HepG2 (cell line): ENCODE measurements around the gene HNF1B. TPM values are rescaled to one million over a fixed set of nuclear protein-coding genes. Genes with fewer than 3 reads are reported as not detected.

Experiments used
- ATF7-NPFF ChIP-seq: sonication (generic); formaldehyde crosslinking; IDR thresholded peaks from 2 replicates; pipeline ENCODE4 v1.8.1; 2023; ENCODE audit warnings: mild to moderate bottlenecking, low read depth, missing genetic modification reagents, moderate library complexity
- CHCHD3 ChIP-seq: sonication (generic); formaldehyde crosslinking; IDR thresholded peaks from 2 replicates; pipeline ENCODE4 v1.8.0; 2022; ENCODE audit warnings: mild to moderate bottlenecking, missing genetic modification reagents, moderate library complexity
- FOXA1 ChIP-seq, 2 experiments: fragments of 450-650 bp in 1 of 2; sonication (generic) in 1 of 2; formaldehyde crosslinking in 1 of 2; IDR thresholded peaks; 2 replicates each; pipeline versions ENCODE4 v1.4.0 to v1.6.1; 2016 to 2020; ENCODE audit warnings: missing genetic modification reagents in 1 of 2
- FOXA3 ChIP-seq: IDR thresholded peaks from 2 replicates; pipeline ENCODE4 v1.6.1; 2016; ENCODE audit warnings: missing genetic modification reagents, missing compliant biosample characterization
- KMT2A ChIP-seq: sonication (generic); formaldehyde crosslinking; IDR thresholded peaks from 2 replicates; pipeline ENCODE4 v1.4.0; 2020; ENCODE audit warnings: missing genetic modification reagents
- LCORL ChIP-seq, 2 experiments: fragments of 450-650 bp in 1 of 2; sonication (generic) in 1 of 2; formaldehyde crosslinking in 1 of 2; IDR thresholded peaks; 2 replicates each; pipeline versions ENCODE4 v1.5.0 to v1.6.1; 2017 to 2020; ENCODE audit warnings: antibody characterized with exemption in 1 of 2, missing genetic modification reagents in 1 of 2
- MAFK ChIP-seq, 2 experiments: IDR thresholded peaks in 1 of 2; conservative IDR thresholded peaks in 1 of 2; 2 replicates each; pipeline ENCODE4 v1.6.1; 2011; ENCODE audit warnings: improper control_type of control experiment in 2 of 2, low read length in 2 of 2
- MIER3 ChIP-seq: IDR thresholded peaks from 2 replicates; pipeline ENCODE4 v1.6.1; 2016; ENCODE audit warnings: missing compliant biosample characterization, borderline replicate concordance
- MTERF4 ChIP-seq: sonication (generic); formaldehyde crosslinking; IDR thresholded peaks from 2 replicates; pipeline ENCODE4 v1.8.0; 2023; ENCODE audit warnings: mild to moderate bottlenecking, missing genetic modification reagents
- PAWR ChIP-seq: sonication (generic); formaldehyde crosslinking; IDR thresholded peaks from 2 replicates; pipeline ENCODE4 v1.4.0; 2020; ENCODE audit warnings: missing genetic modification reagents, mild to moderate bottlenecking, borderline replicate concordance
- PLSCR1 ChIP-seq: sonication (generic); formaldehyde crosslinking; IDR thresholded peaks from 2 replicates; pipeline ENCODE4 v1.5.0; 2020; ENCODE audit warnings: missing genetic modification reagents, mild to moderate bottlenecking, borderline replicate concordance
- RFXAP ChIP-seq: sonication (generic); formaldehyde crosslinking; IDR thresholded peaks from 2 replicates; pipeline ENCODE4 v1.4.0; 2020; ENCODE audit warnings: missing genetic modification reagents, borderline replicate concordance
- ZBTB33 ChIP-seq: sonication (generic); formaldehyde crosslinking; IDR thresholded peaks from 2 replicates; pipeline ENCODE4 v1.4.0; 2020; ENCODE audit warnings: missing genetic modification reagents
- ZFP82 ChIP-seq: sonication (generic); formaldehyde crosslinking; IDR thresholded peaks from 2 replicates; pipeline ENCODE4 v1.5.1; 2020; ENCODE audit warnings: mild to moderate bottlenecking, missing genetic modification reagents, borderline replicate concordance
- ZNF512B ChIP-seq: sonication (generic); formaldehyde crosslinking; IDR thresholded peaks from 2 replicates; pipeline ENCODE4 v1.5.1; 2020; ENCODE audit warnings: missing genetic modification reagents, mild to moderate bottlenecking, borderline replicate concordance
- ZNF597 ChIP-seq: sonication (generic); formaldehyde crosslinking; IDR thresholded peaks from 2 replicates; pipeline ENCODE4 v1.5.0; 2020; ENCODE audit warnings: missing genetic modification reagents
- ZNF704 ChIP-seq: sonication (generic); formaldehyde crosslinking; IDR thresholded peaks from 2 replicates; pipeline ENCODE4 v1.8.1; 2023; ENCODE audit warnings: mild to moderate bottlenecking, inconsistent platforms, moderate library complexity, missing genetic modification reagents, borderline replicate concordance
- polyA plus RNA-seq, 8 experiments: library from polyadenylated mRNA; depleted of rRNA in 3 of 8; stranded (reverse) in 7 of 8; unstranded in 1 of 8; fragments of >200 nt; fragmentation: Illumina TruSeq in 4 of 8; extraction: Trizol in 4 of 8; gene quantifications; 2 replicates each; pipeline versions ENCODE4 v1.2.1 to v1.2.3, GENCODE V29; 2011 to 2016; ENCODE audit warnings: low read depth in 4 of 8, missing spikeins in 1 of 8, mixed read lengths in 1 of 8; ENCODE audit not compliant: insufficient read depth in 1 of 8
- total RNA-seq, 5 experiments: library from RNA; depleted of rRNA; stranded (reverse); fragments of >200 nt; fragmentation: Illumina TruSeq; extraction: Trizol; gene quantifications; 2 replicates each; pipeline ENCODE4 v1.2.3, GENCODE V29; 2016; ENCODE audit warnings: low read depth in 1 of 5

HNF1B gene
- total and polyA plus RNA-seq, 2 of the 13 experiments (the other 11 are each of a cell fraction or from before 2014, with no cell fraction given), result 1.9 to 5.3 TPM

- TF ChIP-seq ZNF512B (CRISPR knock-in tag) (no peak), PAWR (CRISPR knock-in tag) (no peak), MIER3 (CRISPR knock-in tag) (no peak), ZNF704 (CRISPR knock-in tag) (no peak), ATF7-NPFF (CRISPR knock-in tag) (no peak), MTERF4 (CRISPR knock-in tag) (no peak), PLSCR1 (CRISPR knock-in tag) (no peak), MAFK (conservative IDR thresholded peaks at IDR 0.05 in 1 of 2, IDR thresholded peaks at IDR 0.05 in 1 of 2; ENCODE audit: low read length in 2 of 2) (no peak), FOXA1 (IDR thresholded peaks at IDR 0.05) (no peak), FOXA1 (CRISPR knock-in tag; IDR thresholded peaks at IDR 0.05) (peak; percentile 72; the same call in 1 of the 2 replicates), LCORL (IDR thresholded peaks at IDR 0.05) (no peak), LCORL (CRISPR knock-in tag; IDR thresholded peaks at IDR 0.05) (0 out of 2 replicates have a peak, but pooled peaks have one; percentile 38), KMT2A (no peak), ZBTB33 (CRISPR knock-in tag) (no peak), CHCHD3 (CRISPR knock-in tag) (no peak), ZFP82 (CRISPR knock-in tag) (no peak), ZNF597 (CRISPR knock-in tag) (no peak), RFXAP (CRISPR knock-in tag) (0 out of 2 replicates have a peak, but pooled peaks have one; percentile 10), FOXA3 (CRISPR knock-in tag) (peak; percentile 56)
Observed at GRCh38 chr17:37650419-37651003, 94.3 kb downstream of the HNF1B start (continued).
